PFSK-1 (cell line): ENCODE measurements around the gene PTOV1.

Experiments used
- SIN3A ChIP-seq: IDR thresholded peaks from 2 replicates; pipeline ENCODE4 v1.6.1; 2012; ENCODE audit warnings: mild to moderate bottlenecking, low read length, moderate library complexity, borderline replicate concordance; ENCODE audit not compliant: insufficient read depth
- TF ChIP-seq, protein P1 (sequence below), 2 experiments: IDR thresholded peaks; 2 replicates each; pipeline versions ENCODE4 v1.6.1 to v1.8.0; 2011 to 2012; ENCODE audit warnings: low read depth in 2 of 2, low read length in 2 of 2, control low read depth in 1 of 2, inconsistent platforms in 1 of 2, mild to moderate bottlenecking in 1 of 2, moderate library complexity in 1 of 2; ENCODE audit not compliant: insufficient read depth in 1 of 2

DNA sequence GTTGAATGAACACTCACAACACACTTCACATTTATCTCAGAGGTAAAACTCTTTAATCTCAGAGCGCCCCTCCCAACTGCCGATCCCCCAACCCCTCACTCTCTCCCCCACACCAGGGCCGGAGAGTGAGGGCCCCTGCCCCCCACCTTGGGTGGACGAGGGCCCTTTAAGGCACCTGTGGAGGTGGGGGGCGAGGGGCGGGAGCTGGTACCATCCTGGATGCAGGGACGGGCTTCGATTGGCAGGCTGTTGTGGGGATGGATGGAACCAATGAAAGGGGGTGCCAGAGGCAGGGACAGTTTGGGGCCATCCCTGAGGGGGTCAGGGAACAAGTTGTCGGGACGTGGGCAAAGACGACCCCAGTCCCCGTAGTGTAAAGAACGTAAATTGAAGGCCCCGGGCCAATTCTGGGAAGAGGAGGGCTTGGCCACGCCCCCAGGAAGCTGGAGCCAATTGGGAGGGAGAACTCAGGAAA, 18.1 kb downstream of the PTOV1 start:
- no peak for TF ChIP-seq SIN3A
- TF ChIP-seq, protein P1, sequence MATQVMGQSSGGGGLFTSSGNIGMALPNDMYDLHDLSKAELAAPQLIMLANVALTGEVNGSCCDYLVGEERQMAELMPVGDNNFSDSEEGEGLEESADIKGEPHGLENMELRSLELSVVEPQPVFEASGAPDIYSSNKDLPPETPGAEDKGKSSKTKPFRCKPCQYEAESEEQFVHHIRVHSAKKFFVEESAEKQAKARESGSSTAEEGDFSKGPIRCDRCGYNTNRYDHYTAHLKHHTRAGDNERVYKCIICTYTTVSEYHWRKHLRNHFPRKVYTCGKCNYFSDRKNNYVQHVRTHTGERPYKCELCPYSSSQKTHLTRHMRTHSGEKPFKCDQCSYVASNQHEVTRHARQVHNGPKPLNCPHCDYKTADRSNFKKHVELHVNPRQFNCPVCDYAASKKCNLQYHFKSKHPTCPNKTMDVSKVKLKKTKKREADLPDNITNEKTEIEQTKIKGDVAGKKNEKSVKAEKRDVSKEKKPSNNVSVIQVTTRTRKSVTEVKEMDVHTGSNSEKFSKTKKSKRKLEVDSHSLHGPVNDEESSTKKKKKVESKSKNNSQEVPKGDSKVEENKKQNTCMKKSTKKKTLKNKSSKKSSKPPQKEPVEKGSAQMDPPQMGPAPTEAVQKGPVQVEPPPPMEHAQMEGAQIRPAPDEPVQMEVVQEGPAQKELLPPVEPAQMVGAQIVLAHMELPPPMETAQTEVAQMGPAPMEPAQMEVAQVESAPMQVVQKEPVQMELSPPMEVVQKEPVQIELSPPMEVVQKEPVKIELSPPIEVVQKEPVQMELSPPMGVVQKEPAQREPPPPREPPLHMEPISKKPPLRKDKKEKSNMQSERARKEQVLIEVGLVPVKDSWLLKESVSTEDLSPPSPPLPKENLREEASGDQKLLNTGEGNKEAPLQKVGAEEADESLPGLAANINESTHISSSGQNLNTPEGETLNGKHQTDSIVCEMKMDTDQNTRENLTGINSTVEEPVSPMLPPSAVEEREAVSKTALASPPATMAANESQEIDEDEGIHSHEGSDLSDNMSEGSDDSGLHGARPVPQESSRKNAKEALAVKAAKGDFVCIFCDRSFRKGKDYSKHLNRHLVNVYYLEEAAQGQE (IDR thresholded peaks at IDR 0.05; ENCODE audit: insufficient read depth in 1 of 2, low read depth in 2 of 2, low read length in 2 of 2) = no peak
